Right atrium auricular region (tissue), 2 donors: ENCODE measurements around the gene AIDA. TPM values are rescaled to one million over a fixed set of nuclear protein-coding genes. Genes with fewer than 3 reads are reported as not detected.

Experiments
- DNase-seq: peaks from one replicate; pipeline ENCODE4 v3.0.0-alpha.2; 2019; ENCODE audit warnings: low spot score
- H3K27ac ChIP-seq, 2 donors: fragments of 200-600 bp; sonication (generic); 1 replicate in 1 of 2; 2 replicates in 1 of 2; pipeline ENCODE4 v1.5.1; 2016 to 2019
- H3K27me3 ChIP-seq, 2 donors: fragments of 200-600 bp; sonication (generic); one replicate each; pipeline versions ENCODE4 v1.5.1 to v1.6.0; 2017 to 2019
- H3K36me3 ChIP-seq: fragments of 200-600 bp; sonication (generic); one replicate; pipeline ENCODE4 v1.5.1; 2016
- H3K4me1 ChIP-seq, 2 donors: fragments of 200-600 bp; sonication (generic); one replicate each; pipeline versions ENCODE4 v1.5.1 to v1.6.0; 2017 to 2019
- H3K4me3 ChIP-seq, 2 donors: fragments of 200-600 bp; sonication (generic); 1 replicate in 1 of 2; 2 replicates in 1 of 2; pipeline ENCODE4 v1.5.1; 2017 to 2019; ENCODE audit warnings: mild to moderate bottlenecking in 1 of 2, moderate library complexity in 1 of 2
- H3K9me3 ChIP-seq, 2 donors: fragments of 200-600 bp; sonication (generic); one replicate each; pipeline ENCODE4 v1.5.1; 2019
- CTCF ChIP-seq, 2 donors: fragments of 200-600 bp; sonication (generic); IDR thresholded peaks; one replicate each; pipeline ENCODE4 v1.5.1; 2019; ENCODE audit warnings: antibody characterized with exemption in 2 of 2
- total RNA-seq, 2 donors: library from RNA; depleted of rRNA; stranded (reverse); fragments of >200 nt; gene quantifications; one replicate each; pipeline ENCODE4 v1.1.0, GENCODE V29; 2016

AIDA gene
- total RNA-seq, 2 donors from 2014 or later = 40.0 to 42.4 TPM

GRCh38 chr1:222728746-222729145 lies 16.5 kb upstream of the AIDA start:
- Histone ChIP-seq H3K9me3 (no peaks in the 10 kb centered on the region), H3K36me3 (peaks cover 99% of the 10 kb centered on the region), H3K27ac (no peak overlapping the region), H3K4me1 (no peaks in the 10 kb centered on the region), H3K27me3 (no peaks in the 10 kb centered on the region), H3K4me3 (no peak overlapping the region)
- TF ChIP-seq CTCF (IDR thresholded peaks at IDR 0.05) = no peak
- DNase-seq = no peak

- H3K27ac ChIP-seq = no peak overlapping the region
- no peak for DNase-seq
- TF ChIP-seq CTCF (IDR thresholded peaks at IDR 0.05) = no peak
- H3K9me3 ChIP-seq = no peaks in the 10 kb centered on the region
- no peaks in the 10 kb centered on the region for H3K27me3 ChIP-seq
- no peaks in the 10 kb centered on the region for H3K4me1 ChIP-seq
- no peak overlapping the region for H3K4me3 ChIP-seq
- peaks cover 47% of the 10 kb centered on the region for H3K36me3 ChIP-seq
Measured at GRCh38 chr1:222716393-222716792, 4.1 kb upstream of the AIDA start.

- no peak for TF ChIP-seq CTCF (IDR thresholded peaks at IDR 0.05)
- Histone ChIP-seq H3K9me3 (no peaks in the 10 kb centered on the region), H3K4me3 (peak overlapping the region; percentile 85 to 90), H3K36me3 (peaks cover 19% of the 10 kb centered on the region), H3K4me1 (peaks cover 0 to 18% of the 10 kb centered on the region in 2 donors), H3K27ac (peak overlapping the region; percentile 94 to 99), H3K27me3 (no peaks in the 10 kb centered on the region)
- DNase-seq = peak; percentile 96
Measured at GRCh38 chr1:222713091-222713961, 1.0 kb upstream of the AIDA start.

GRCh38 chr1:222711319-222712252 lies 705 bp downstream of the AIDA start:
- Histone ChIP-seq H3K4me1 (peaks cover 0 to 18% of the 10 kb centered on the region in 2 donors), H3K36me3 (peaks cover 7% of the 10 kb centered on the region), H3K9me3 (no peaks in the 10 kb centered on the region), H3K27me3 (no peaks in the 10 kb centered on the region), H3K27ac (peak overlapping the region; percentile 94 to 99), H3K4me3 (peak overlapping the region; percentile 85 to 90)
- no peak for TF ChIP-seq CTCF (IDR thresholded peaks at IDR 0.05)
- DNase-seq = peak; percentile 73

GRCh38 chr1:222709700-222710153 lies 2.6 kb downstream of the AIDA start:
- peaks cover 0 to 18% of the 10 kb centered on the region in 2 donors for H3K4me1 ChIP-seq
- no peak for TF ChIP-seq CTCF (IDR thresholded peaks at IDR 0.05)
- no peak for DNase-seq
- H3K27ac ChIP-seq = no peak overlapping the region
- H3K4me3 ChIP-seq = no peak overlapping the region
- H3K9me3 ChIP-seq = no peaks in the 10 kb centered on the region
- no peaks in the 10 kb centered on the region for H3K27me3 ChIP-seq
- H3K36me3 ChIP-seq = no peaks in the 10 kb centered on the region
